GM12892 (cell line): ENCODE data around the gene RERG.
"Not testable (repeated sequence)": the region's sequence is repeated elsewhere in the genome, so short reads cannot be mapped to it uniquely, and the experiment has no call there.

Experiments
- DNase-seq: peaks from one replicate; pipeline ENCODE4 v3.0.0; 2011; ENCODE audit not compliant: insufficient read length
- FAIRE-seq: peaks from 2 replicates; lab custom pipeline; 2011; peaks lifted over from hg19 to GRCh38; lab: Jason Lieb, UNC
- POLR2A ChIP-seq: IDR thresholded peaks from 2 replicates; pipeline ENCODE4 v1.6.1; 2011; ENCODE audit warnings: low read depth, low read length, control low read depth
- POLR2AphosphoS5 ChIP-seq: IDR thresholded peaks from 2 replicates; pipeline ENCODE4 v1.6.1; 2011; ENCODE audit warnings: low read depth, low read length, control low read depth
- TAF1 ChIP-seq: IDR thresholded peaks from 2 replicates; pipeline ENCODE4 v1.6.1; 2011; ENCODE audit warnings: low read depth, mild to moderate bottlenecking, control low read depth, low read length, borderline replicate concordance

The RERG gene

GRCh38 chr12:15234011-15234410 lies 12.8 kb upstream of the RERG start:
- DNase-seq (no peak), FAIRE-seq (no peak)
- TF ChIP-seq POLR2A = no peak
- TF ChIP-seq TAF1 = no peak
- no peak for TF ChIP-seq POLR2AphosphoS5

GRCh38 chr12:15232959-15233358 lies 11.7 kb upstream of the RERG start:
- TF ChIP-seq TAF1 = no peak
- TF ChIP-seq POLR2A = no peak
- TF ChIP-seq POLR2AphosphoS5 = no peak
- no peak for DNase-seq
- no peak for FAIRE-seq

- DNase-seq (no peak), FAIRE-seq (no peak)
- TF ChIP-seq POLR2A (no peak), POLR2AphosphoS5 (no peak), TAF1 (no peak)
These were observed 10.3 kb upstream of the RERG start for GRCh38 chr12:15231493-15231892.

- DNase-seq (no peak), FAIRE-seq (no peak)
- no peak for TF ChIP-seq POLR2AphosphoS5
- no peak for TF ChIP-seq POLR2A
- no peak for TF ChIP-seq TAF1
These were observed 9.5 kb upstream of the RERG start for GRCh38 chr12:15230751-15231150.

GRCh38 chr12:15230137-15230536 lies 8.9 kb upstream of the RERG start:
- TF ChIP-seq POLR2A = no peak
- TF ChIP-seq POLR2AphosphoS5 = no peak
- no peak for TF ChIP-seq TAF1
- FAIRE-seq (no peak), DNase-seq (no peak)

GRCh38 chr12:15227004-15227679 lies 5.9 kb upstream of the RERG start:
- TF ChIP-seq TAF1 = no peak
- TF ChIP-seq POLR2AphosphoS5 = no peak
- TF ChIP-seq POLR2A = no peak
- no peak for DNase-seq
- FAIRE-seq = no peak

GRCh38 chr12:15225863-15226218 lies 4.6 kb upstream of the RERG start:
- not testable (repeated sequence) for FAIRE-seq, DNase-seq

- FAIRE-seq = no peak
- no peak for DNase-seq
- TF ChIP-seq POLR2A (no peak), POLR2AphosphoS5 (no peak), TAF1 (no peak)
These were observed 4.1 kb upstream of the RERG start for GRCh38 chr12:15225136-15225862.

GRCh38 chr12:15222219-15222618 lies 1.0 kb upstream of the RERG start:
- FAIRE-seq = no peak
- TF ChIP-seq TAF1 (no peak), POLR2AphosphoS5 (no peak), POLR2A (no peak)
- DNase-seq = no peak

- TF ChIP-seq TAF1 (no peak), POLR2AphosphoS5 (no peak)
- FAIRE-seq (no peak), DNase-seq (no peak)
These were observed 766 bp downstream of the RERG start for GRCh38 chr12:15220451-15220850.

- TF ChIP-seq TAF1 (no peak), POLR2A (no peak), POLR2AphosphoS5 (no peak)
- FAIRE-seq (no peak), DNase-seq (no peak)
These were observed 2.4 kb downstream of the RERG start for GRCh38 chr12:15218794-15219193.

- DNase-seq (no peak), FAIRE-seq (no peak)
- TF ChIP-seq POLR2A = no peak
- no peak for TF ChIP-seq TAF1
- no peak for TF ChIP-seq POLR2AphosphoS5
These were observed 5.0 kb downstream of the RERG start for GRCh38 chr12:15216036-15216889.
